ENCODE results near the gene CTPS2. TPM values are rescaled to one million over a fixed set of nuclear protein-coding genes. Genes with fewer than 3 reads are reported as not detected.

The CTPS2 gene
- total RNA-seq, 1 donor from 2014 or later, result 59.0 TPM

GRCh38 chrX:16654093-16654492 is 58.4 kb downstream of the CTPS2 start:
- H3K9me3 Mint-ChIP-seq, result no peaks in the 10 kb centered on the region
- no peak overlapping the region for H3K4me3 Mint-ChIP-seq
- no peak for TF ChIP-seq CTCF (conservative IDR thresholded peaks at IDR 0.05)
- peaks cover 15% of the 10 kb centered on the region for H3K4me1 Mint-ChIP-seq (ENCODE audit: unreplicated experiment)
- peak overlapping the region; percentile 7 for H3K27ac Mint-ChIP-seq
- no peak for DNase-seq (ENCODE audit: extremely low spot score, unreplicated experiment)
- H3K27me3 Mint-ChIP-seq, result no peaks in the 10 kb centered on the region
- H3K36me3 Mint-ChIP-seq, result peaks cover 28% of the 10 kb centered on the region

GRCh38 chrX:16653424-16653823 is 59.0 kb downstream of the CTPS2 start:
- Mint-ChIP-seq H3K27ac (no peak overlapping the region), H3K4me1 (ENCODE audit: unreplicated experiment) (peaks cover 21% of the 10 kb centered on the region), H3K27me3 (no peaks in the 10 kb centered on the region), H3K4me3 (no peak overlapping the region), H3K36me3 (peaks cover 31% of the 10 kb centered on the region), H3K9me3 (no peaks in the 10 kb centered on the region)
- no peak for DNase-seq (ENCODE audit: extremely low spot score, unreplicated experiment)
- TF ChIP-seq CTCF (conservative IDR thresholded peaks at IDR 0.05), result no peak

- peaks cover 29% of the 10 kb centered on the region for H3K36me3 Mint-ChIP-seq
- TF ChIP-seq CTCF (conservative IDR thresholded peaks at IDR 0.05), result no peak
- no peak for DNase-seq (ENCODE audit: extremely low spot score, unreplicated experiment)
- no peak overlapping the region for H3K4me3 Mint-ChIP-seq
- H3K27me3 Mint-ChIP-seq, result no peaks in the 10 kb centered on the region
- peaks cover 33% of the 10 kb centered on the region for H3K4me1 Mint-ChIP-seq (ENCODE audit: unreplicated experiment)
- no peak overlapping the region for H3K27ac Mint-ChIP-seq
- no peaks in the 10 kb centered on the region for H3K9me3 Mint-ChIP-seq
These were observed 61.0 kb downstream of the CTPS2 start for GRCh38 chrX:16651391-16652024.

- peaks cover 29% of the 10 kb centered on the region for H3K36me3 Mint-ChIP-seq
These were observed 62.6 kb downstream of the CTPS2 start, which contains the start of gene S100G for GRCh38 chrX:16649858-16650257. TSS of gene S100G (plus strand) at chrX:16650158. CDS start at chrX:16651007, 849 bp downstream.

GRCh38 chrX:16646366-16647138 is 65.9 kb downstream of the CTPS2 start:
- H3K27me3 Mint-ChIP-seq, result no peaks in the 10 kb centered on the region
- H3K27ac Mint-ChIP-seq, result peak overlapping the region; percentile 56
- H3K9me3 Mint-ChIP-seq, result no peaks in the 10 kb centered on the region
- H3K4me3 Mint-ChIP-seq, result peak overlapping the region; percentile 4
- TF ChIP-seq CTCF (conservative IDR thresholded peaks at IDR 0.05), result no peak
- H3K36me3 Mint-ChIP-seq, result peaks cover 34% of the 10 kb centered on the region
- DNase-seq (ENCODE audit: extremely low spot score, unreplicated experiment), result no peak
- H3K4me1 Mint-ChIP-seq (ENCODE audit: unreplicated experiment), result peaks cover 29% of the 10 kb centered on the region

More at GRCh38 chrX:16649858-16650257, 62.6 kb downstream of the CTPS2 start, which contains the start of gene S100G:
- Mint-ChIP-seq H3K27ac (no peak within 1 kb of the TSS), H3K4me3 (no peak within 1 kb of the TSS), H3K9me3 (no peaks in the 10 kb centered on the region), H3K4me1 (ENCODE audit: unreplicated experiment) (peaks cover 28% of the 10 kb centered on the region), H3K27me3 (no peaks in the 10 kb centered on the region)
- no peak for DNase-seq (ENCODE audit: extremely low spot score, unreplicated experiment)
- no peak for TF ChIP-seq CTCF (conservative IDR thresholded peaks at IDR 0.05)

Data from type B pancreatic cell (in vitro differentiated cells).